LNCaP clone FGC (cell line): ENCODE measurements around the gene UBE2C.

Source experiments
- DNase-seq: peaks from one replicate; pipeline ENCODE4 v3.0.0-alpha.2; 2011; ENCODE audit warnings: low read depth
- H3K4me3 ChIP-seq: 2 replicates; pipeline ENCODE4 v1.5.1; 2011; ENCODE audit warnings: mild to moderate bottlenecking, low read depth, low read length, control low read depth
- TF ChIP-seq, protein P1 (sequence below): IDR thresholded peaks from 2 replicates; pipeline ENCODE4 v1.5.1; 2012; ENCODE audit warnings: mild to moderate bottlenecking; ENCODE audit not compliant: control insufficient read depth, insufficient read depth; ENCODE audit errors: extremely low read depth

Gene UBE2C

DNA sequence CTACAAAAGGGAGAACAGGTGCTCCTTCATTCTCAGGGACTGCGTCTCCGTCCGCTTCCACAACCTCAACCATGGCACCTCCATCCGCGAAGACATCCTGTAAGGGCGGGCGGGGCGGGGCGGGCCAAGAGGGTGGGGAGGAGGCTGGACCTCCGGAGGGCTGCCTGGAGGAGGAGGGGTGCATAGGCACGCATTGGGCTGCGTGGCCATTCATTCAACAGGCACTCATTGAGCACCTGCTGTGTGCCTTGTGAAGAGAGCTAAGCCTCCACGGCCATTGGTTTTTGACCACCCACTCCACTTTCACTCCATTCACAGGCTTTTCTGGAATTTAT is 45.4 kb downstream of the UBE2C start:
- TF ChIP-seq, protein P1, sequence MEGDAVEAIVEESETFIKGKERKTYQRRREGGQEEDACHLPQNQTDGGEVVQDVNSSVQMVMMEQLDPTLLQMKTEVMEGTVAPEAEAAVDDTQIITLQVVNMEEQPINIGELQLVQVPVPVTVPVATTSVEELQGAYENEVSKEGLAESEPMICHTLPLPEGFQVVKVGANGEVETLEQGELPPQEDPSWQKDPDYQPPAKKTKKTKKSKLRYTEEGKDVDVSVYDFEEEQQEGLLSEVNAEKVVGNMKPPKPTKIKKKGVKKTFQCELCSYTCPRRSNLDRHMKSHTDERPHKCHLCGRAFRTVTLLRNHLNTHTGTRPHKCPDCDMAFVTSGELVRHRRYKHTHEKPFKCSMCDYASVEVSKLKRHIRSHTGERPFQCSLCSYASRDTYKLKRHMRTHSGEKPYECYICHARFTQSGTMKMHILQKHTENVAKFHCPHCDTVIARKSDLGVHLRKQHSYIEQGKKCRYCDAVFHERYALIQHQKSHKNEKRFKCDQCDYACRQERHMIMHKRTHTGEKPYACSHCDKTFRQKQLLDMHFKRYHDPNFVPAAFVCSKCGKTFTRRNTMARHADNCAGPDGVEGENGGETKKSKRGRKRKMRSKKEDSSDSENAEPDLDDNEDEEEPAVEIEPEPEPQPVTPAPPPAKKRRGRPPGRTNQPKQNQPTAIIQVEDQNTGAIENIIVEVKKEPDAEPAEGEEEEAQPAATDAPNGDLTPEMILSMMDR = no peak
- no peak for DNase-seq
- peak overlapping the region; percentile 71 for H3K4me3 ChIP-seq

DNA sequence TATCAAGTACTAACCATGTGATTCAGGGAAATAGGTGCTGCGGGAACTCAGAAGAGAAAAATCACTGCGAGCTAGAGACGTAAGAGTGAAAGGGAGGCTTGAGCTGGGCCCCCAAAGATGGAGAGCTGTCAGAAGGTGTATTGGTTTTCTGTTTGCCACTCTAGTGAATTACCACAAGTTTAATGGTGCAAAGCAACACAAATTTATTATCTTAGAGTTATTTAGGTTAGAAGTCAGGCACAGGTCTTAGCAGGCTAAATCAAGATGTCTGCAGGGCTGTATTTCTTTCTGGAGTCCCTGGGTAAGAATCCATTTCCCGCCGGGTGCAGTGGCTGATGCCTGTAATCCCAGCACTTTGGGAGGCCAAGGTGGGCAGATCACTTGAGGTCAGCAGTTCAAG is 47.5 kb downstream of the UBE2C start:
- no peak overlapping the region for H3K4me3 ChIP-seq
- TF ChIP-seq, protein P1 = no peak
- no peak for DNase-seq

DNA sequence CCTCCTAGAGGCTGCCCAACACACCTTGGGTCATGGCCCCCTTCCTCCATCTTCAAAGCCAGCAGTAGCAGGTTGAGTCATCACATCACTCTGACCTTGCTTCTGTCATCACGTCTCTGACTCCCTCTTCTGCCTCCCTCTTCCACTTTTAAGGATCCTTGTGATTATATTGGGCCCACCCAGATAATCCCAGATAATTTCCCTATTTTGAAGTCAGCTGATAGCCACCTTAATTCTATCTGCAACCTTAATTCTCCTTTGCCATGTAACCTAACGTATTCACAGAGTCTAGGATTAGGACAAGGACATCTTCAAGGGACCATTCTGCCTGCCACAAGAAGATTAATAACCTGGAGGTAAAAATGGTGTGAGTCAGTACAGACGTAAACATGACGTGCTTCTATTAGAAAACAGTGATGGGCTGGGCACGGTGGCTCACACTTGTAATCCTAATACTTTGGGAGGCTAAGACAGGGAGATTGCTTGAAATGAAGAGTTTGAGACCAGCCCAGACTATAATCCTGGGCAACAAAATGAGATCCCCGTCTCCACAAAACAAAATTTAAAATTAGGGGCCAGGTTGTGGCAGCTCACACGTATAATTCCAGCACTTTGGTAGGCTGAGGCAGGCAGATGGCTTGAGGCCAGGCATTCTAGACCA is 48.2 kb downstream of the UBE2C start:
- TF ChIP-seq, protein P1 = no peak
- H3K4me3 ChIP-seq = no peak overlapping the region
- DNase-seq = no peak

DNA sequence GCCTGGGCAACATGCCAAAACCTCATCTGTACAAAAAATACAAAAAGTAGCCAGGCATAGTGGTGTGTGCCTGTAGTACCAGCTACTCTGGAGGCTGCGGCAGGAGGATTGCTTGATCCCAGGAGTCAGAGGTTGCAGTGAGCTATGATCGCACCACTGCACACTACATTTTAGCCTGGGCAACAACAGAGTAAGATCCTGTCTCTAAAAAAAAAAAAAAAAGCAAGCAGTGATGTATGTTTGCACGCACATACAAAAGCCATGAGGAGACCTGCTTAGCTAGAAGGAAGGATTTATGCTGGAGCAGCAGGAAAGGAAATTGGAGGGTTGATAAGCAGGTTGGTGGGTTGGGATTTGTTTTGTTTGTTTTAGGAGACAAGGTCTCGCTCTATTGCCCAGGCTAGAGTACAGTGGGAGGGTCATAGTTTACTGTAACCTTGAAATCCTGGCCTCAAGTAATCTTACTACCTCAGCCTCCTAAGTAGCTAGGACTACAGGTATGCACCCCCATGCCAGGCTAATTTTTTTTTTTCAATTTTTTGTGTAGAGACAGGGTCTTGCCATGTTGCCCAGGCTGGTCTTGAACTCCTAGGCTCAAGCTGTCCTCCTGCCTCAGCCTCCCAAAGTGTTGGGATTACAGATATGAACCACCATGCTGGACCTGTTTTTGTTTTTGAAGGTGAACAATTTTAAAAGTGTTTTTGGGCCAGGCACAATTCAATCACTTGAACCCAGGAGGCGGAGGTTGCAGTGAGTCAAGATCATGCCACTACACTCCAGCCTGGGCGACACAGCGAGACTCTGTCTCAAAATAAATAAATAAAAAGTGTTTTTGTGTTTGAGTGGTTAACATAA is 49.0 kb downstream of the UBE2C start:
- no peak for DNase-seq
- H3K4me3 ChIP-seq = no peak overlapping the region
- TF ChIP-seq, protein P1 = no peak

DNA sequence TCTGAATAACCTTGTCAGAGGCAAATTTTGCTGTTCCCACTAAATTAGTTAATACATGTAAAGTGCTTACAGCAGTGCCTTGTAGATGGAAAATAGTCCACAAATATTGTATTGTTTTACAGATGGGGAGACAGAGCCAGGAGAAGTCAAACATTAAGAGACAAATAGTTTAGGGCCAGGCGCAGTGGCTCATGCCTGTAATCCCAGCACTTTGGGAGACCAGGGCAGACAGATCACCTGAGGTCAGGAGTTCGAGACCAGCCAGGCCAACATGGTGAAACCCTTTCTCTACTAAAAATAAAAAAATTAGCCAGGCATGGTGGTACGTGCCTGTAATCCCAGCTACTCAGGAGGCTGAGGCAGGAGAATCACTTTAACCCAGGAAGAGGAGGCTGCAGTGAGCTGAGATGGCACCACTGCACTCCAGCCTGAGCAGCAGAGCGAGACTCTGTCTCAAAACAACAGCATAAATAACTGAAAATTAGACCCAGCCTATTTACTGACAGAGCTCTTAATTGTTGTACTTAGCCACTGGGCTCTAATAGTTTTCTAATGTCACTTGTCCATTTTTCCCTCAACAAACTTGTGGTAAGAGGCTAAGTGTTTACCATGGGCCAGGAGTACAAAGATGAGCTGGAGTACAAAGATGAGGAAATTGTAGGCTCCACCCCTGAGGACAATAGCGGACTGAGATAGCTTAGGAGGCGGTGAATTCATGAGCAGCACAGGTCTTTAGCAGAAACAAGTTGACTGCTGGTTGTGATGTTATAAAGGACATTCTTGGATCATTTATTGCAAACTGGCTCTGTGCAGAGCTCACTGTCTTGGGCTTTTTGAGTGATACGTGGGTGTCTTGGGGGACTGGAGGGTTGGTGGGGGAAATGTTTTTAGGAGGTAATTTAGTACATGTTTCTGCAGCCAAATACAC is 51.4 kb downstream of the UBE2C start:
- no peak overlapping the region for H3K4me3 ChIP-seq
- TF ChIP-seq, protein P1 = no peak
- no peak for DNase-seq

DNA sequence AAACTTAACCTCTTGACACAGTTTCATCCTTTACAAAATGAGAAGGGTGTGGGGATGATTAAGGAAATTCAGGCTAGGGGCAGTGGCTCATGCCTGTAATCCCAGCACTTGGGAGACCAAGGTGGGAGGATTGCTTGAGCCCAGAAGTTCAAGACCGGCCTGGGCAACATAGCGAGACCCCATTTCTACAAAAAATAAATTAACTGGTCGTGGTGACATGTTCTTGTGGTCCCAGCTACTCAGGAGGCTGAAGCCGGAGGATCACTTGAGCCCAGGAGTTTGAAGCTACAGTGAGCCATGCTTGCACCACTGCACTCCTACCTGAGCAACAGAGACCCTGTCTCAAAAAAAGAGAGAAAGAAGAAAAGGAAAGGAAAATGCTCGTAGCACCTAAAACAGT is 54.0 kb downstream of the UBE2C start:
- TF ChIP-seq, protein P1 = no peak
- no peak for DNase-seq
- H3K4me3 ChIP-seq = no peak overlapping the region
